ENCODE data around the gene ZBTB8OS. TPM values are rescaled to one million over a fixed set of nuclear protein-coding genes. Genes with fewer than 3 reads are reported as not detected.
"Not testable (repeated sequence)": the region's sequence is repeated elsewhere in the genome, so short reads cannot be mapped to it uniquely, and the experiment has no call there.

Gene ZBTB8OS
- total RNA-seq, 3 donors from 2014 or later: 19.5 to 32.1 (median 31.1) TPM

GRCh38 chr1:32650752-32651460 is 556 bp upstream of the ZBTB8OS start, which contains the start of gene RBBP4:
Gene RBBP4, plus strand, starts transcription at chr1:32651208. Its CDS starts 99 bp downstream, at chr1:32651307.
- TF ChIP-seq POLR2AphosphoS5 (IDR thresholded peaks at IDR 0.05) (peak; percentile 85 to 95 (median 89)), POLR2A (IDR thresholded peaks at IDR 0.05) (peak; percentile 82), CTCF (IDR thresholded peaks at IDR 0.05) (peak in 2 of 3 donors; percentile 13 to 34)
- Histone ChIP-seq H3K27ac (peak within 1 kb of the TSS; percentile 98 to 100), H3K4me3 (peak within 1 kb of the TSS; percentile 80 to 88 (median 82)), H3K9me3 (no peaks in the 10 kb centered on the region), H3K36me3 (peaks cover 4% of the 10 kb centered on the region), H3K27me3 (no peaks in the 10 kb centered on the region), H3K4me1 (peaks cover 0 to 6% of the 10 kb centered on the region in 2 donors)
- intact Hi-C loops (cut with DNase I; ENCODE audit: low total_unique reads): no loop called here
- DNase-seq (ENCODE audit: low spot score in 2 of 2): peak; percentile 98

GRCh38 chr1:32647308-32648134 is 2.8 kb downstream of the ZBTB8OS start:
- H3K36me3 ChIP-seq: no peaks in the 10 kb centered on the region
- intact Hi-C loops (cut with DNase I; ENCODE audit: low total_unique reads): no loop called here
- H3K27ac ChIP-seq: no peak overlapping the region
- no peak overlapping the region for H3K4me3 ChIP-seq
- H3K4me1 ChIP-seq: peaks cover 0 to 2% of the 10 kb centered on the region in 2 donors
- no peak for DNase-seq (ENCODE audit: low spot score in 2 of 2)
- TF ChIP-seq POLR2AphosphoS5 (IDR thresholded peaks at IDR 0.05) (no peak), POLR2A (IDR thresholded peaks at IDR 0.05) (no peak), CTCF (IDR thresholded peaks at IDR 0.05) (no peak)
- no peaks in the 10 kb centered on the region for H3K9me3 ChIP-seq
- no peaks in the 10 kb centered on the region for H3K27me3 ChIP-seq

GRCh38 chr1:32644426-32644825 is 5.9 kb downstream of the ZBTB8OS start:
- Histone ChIP-seq H3K4me1 (no peaks in the 10 kb centered on the region), H3K9me3 (no peaks in the 10 kb centered on the region), H3K36me3 (no peaks in the 10 kb centered on the region), H3K4me3 (no peak overlapping the region), H3K27ac (no peak overlapping the region), H3K27me3 (no peaks in the 10 kb centered on the region)
- DNase-seq (ENCODE audit: low spot score in 2 of 2): no peak
- TF ChIP-seq CTCF (IDR thresholded peaks at IDR 0.05) (no peak), POLR2A (IDR thresholded peaks at IDR 0.05) (no peak), POLR2AphosphoS5 (IDR thresholded peaks at IDR 0.05) (no peak)
- intact Hi-C loops (cut with DNase I; ENCODE audit: low total_unique reads): no loop called here

- H3K36me3 ChIP-seq; H3K4me3 ChIP-seq; intact Hi-C loops (cut with DNase I; ENCODE audit: low total_unique reads); H3K9me3 ChIP-seq; DNase-seq (ENCODE audit: low spot score in 2 of 2); H3K27ac ChIP-seq; H3K4me1 ChIP-seq; H3K27me3 ChIP-seq: not testable (repeated sequence)
Measured at GRCh38 chr1:32642292-32642827, 8.0 kb downstream of the ZBTB8OS start.

- Histone ChIP-seq H3K4me1 (no peaks in the 10 kb centered on the region), H3K4me3 (no peak overlapping the region), H3K36me3 (no peaks in the 10 kb centered on the region), H3K27ac (no peak overlapping the region), H3K9me3 (no peaks in the 10 kb centered on the region), H3K27me3 (no peaks in the 10 kb centered on the region)
- intact Hi-C loops (cut with DNase I; ENCODE audit: low total_unique reads): no loop called here
- TF ChIP-seq POLR2A (IDR thresholded peaks at IDR 0.05): no peak
- TF ChIP-seq CTCF (IDR thresholded peaks at IDR 0.05): no peak
- TF ChIP-seq POLR2AphosphoS5 (IDR thresholded peaks at IDR 0.05): no peak
- no peak for DNase-seq (ENCODE audit: low spot score in 2 of 2)
Measured at GRCh38 chr1:32639489-32640075, 10.8 kb downstream of the ZBTB8OS start.

Data from breast epithelium (tissue), 4 donors.